ENCODE measurements around the gene SLC44A4.
"Not testable (repeated sequence)": the region's sequence is repeated elsewhere in the genome, so short reads cannot be mapped to it uniquely, and the experiment has no call there.

SLC44A4 gene

DNA sequence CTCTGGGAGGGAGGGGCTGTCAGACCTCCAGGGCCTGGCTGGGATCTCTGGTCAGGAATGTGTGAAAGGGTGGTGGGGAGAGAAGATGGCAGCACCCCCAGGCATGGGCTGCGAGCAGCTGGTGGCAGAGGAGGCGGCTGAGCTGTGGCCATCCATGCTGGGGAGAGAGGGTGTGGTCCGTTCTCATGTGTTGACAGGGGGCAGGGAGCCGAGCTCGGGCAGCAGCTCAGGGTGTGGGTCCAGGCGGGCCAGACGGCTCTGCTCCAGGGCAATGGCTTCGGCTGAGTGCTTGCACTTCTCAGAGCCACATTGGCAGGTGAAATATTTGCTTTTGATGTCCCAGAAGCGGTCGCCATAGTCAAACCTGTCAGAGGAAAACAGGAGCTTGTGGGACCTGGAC lies 1.1 kb upstream of the SLC44A4 start:
- DNase-seq (ENCODE audit: low read depth): no peak

DNA sequence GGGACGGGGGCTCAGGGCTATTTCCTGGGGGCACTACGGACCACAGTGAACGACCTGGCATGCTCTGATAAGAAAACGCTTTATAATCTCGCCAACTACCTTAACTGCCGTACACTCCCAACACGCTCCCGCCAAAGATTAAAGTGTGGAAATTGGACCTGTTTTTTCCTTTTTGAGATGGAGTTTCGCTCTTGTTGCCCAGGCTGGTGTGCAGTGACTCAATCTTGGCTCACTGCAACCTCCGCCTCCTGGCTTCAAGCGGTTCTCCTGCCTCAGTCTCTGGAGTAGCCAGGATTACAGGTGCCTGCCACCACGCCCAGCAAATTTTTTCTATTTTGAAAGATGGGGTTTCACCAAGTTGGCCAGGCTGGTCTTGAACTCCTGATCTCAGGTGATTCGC lies 346 bp upstream of the SLC44A4 start:
- DNase-seq (ENCODE audit: low read depth): no peak

DNA sequence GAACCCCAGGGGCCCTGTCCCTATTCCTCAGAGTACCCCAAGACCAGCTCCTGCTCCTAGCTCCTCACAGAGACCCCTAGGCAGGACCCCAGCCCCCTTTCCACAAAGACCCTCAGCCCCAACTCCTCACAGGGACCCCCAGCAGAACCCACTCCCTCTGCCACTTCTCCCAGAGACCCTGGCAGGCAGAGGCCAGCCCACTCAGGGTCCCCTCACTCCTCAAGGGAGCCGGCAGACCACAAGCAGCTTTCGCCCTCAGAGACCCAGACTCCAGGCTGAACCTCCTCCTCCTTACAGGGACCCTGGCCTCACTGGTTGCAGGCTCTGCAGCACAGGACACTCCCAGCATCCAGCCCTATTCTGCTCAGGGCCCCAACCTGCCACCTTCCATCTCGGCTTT lies 575 bp downstream of the SLC44A4 start:
- DNase-seq (ENCODE audit: low read depth): no peak

DNA sequence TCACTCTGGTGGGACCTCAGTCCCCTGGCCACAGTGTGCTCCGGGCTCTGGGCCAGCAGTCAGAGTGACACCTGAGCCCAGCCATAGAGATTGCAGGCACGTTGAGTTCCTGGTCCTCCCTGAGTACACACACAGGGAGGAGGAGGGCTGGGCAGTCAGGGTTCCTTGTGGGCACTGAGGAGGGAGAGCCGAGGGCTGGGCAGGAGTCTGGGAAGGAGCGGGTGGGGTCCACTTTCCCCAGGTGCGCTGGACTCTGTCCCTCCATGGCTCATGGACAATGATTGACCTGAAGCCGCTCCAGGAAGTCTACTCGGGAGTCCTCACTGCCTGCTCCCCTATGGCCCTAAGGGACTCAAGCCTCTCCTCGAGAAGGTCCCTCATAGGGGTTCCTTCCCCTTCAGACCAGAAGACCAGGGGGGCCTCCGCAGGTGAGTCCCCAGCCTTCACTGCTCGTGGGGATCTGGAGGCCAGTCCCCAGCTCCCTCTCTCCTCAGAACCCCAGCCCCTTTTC lies 1.1 kb downstream of the SLC44A4 start:
- no peak for DNase-seq (ENCODE audit: low read depth)

DNA sequence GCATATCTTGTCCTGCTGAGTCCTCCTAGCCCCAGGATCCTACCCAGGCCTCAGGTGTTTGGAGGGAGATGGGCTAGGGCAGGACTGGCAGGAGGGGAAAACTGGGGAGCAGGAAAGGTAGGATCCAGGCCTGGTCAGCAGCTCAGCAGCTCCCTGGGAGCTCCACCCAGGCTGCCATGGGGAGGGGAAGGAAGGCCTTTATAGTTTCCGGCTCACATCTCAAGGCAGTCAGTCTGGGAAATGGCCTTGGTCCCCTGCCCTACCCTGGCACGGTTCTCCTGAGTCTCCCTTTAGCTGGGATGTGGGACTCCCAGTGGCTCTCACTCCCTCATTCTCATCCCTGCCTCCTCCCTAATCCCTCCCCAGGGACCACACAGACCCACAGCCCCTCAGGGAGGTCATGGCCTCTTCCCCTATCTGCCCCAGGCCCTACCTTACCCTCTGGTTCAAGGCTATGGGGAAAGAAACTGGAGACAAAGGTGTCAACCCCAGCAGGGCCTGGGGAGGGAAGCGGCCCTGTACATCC lies 1.6 kb downstream of the SLC44A4 start:
- DNase-seq (ENCODE audit: low read depth): no peak

DNA sequence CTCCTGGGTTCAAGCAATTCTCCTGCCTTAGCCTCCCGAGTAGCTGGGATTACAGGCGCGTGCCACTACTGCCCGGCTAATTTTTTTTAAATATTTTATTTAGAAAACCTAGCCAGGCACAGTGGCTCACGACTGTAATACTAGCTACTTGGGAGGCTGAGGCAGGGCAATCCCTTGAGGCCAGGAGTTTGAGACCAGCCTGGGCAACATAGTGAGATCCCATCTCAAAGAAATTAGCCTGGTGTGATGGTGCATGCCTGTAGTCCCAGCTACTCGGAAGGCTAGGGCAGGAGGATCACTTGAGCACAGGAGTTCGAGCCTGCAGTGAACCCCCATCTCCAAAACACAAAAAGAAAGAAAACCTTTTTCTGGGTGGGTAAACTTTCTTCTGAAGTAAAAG lies 2.4 kb downstream of the SLC44A4 start:
- DNase-seq (ENCODE audit: low read depth): no peak

DNA sequence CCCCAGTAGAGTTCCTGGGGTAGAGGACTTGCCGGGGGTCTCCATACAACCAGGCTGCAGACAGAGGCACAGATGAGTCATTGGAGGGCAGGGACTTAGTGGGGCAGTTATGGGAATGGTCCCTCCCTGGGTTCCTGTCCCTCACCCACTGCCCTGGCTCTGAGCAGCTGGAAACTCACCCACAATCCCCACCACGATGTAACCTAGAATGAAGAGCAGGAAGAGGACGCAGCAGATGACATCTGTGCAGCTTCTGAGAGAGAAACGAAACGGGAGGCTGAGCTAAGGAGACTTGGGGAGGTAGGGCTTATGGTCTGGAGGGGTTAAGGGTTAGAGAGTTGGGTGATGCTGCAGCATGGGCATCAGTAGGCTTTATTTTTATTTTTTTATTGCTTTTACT lies 2.9 kb downstream of the SLC44A4 start:
- no peak for DNase-seq (ENCODE audit: low read depth)

DNA sequence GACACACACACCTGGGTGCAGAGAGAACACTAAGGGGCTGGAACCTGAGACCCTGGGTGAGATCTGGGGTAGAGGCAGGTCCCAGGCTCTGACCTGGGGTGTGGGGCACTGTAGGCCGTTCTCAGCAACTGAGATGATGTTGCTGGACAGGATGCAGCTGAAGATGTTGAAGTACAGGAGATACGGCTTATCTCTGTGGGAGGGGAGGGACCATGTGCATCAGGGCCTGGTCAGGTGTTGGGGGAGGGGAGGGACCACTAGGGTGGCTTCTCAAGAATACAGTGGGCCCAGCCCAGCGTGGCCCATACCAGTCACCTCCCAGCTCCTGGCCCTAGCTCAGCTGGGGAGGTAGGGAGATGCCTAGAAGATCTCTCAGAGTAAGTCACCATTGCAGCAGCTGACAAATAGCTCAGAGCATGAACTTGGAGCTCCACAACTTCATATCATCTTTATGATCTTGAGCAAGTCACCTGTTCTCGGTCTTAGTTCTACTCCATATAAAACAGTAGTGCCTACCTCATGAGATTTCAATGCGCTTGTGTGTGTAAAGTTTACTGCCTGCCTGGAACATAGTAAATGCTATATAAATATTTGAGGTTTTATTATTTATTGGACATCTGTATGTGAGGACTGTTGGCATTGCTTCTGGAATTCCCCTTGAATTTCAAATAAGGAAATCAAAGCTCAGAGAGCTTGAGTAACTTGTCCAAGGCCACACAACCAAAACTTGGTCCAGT lies 3.8 kb downstream of the SLC44A4 start:
- DNase-seq (ENCODE audit: low read depth): no peak

DNA sequence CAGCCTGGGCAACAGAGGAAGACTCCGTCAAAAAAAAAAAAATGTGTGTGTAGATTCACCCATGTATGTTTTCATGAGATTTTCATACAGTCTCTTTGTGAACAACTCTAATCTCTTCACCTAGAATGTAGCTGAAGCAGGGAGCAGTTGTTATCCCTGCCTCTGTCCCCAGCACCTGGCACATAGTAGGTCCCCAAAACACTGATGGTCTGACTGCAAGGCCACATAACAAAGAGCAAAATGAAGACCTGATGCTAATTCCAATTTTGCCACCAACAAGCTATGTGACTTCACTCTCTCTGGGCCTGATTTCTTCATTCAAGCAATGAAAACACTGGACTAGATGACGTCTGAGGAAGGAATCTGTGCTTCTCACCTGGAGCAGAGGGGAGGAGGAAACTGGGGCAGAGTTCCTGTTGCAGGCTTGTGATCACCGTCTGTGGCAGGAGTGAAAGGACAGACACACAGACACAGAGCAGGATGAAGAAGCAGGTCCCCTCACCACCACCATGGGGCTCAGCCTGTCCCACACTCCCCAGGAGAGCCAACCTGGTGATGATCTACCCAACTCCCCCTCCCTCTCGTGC lies 4.6 kb downstream of the SLC44A4 start:
- no peak for DNase-seq (ENCODE audit: low read depth)

DNA sequence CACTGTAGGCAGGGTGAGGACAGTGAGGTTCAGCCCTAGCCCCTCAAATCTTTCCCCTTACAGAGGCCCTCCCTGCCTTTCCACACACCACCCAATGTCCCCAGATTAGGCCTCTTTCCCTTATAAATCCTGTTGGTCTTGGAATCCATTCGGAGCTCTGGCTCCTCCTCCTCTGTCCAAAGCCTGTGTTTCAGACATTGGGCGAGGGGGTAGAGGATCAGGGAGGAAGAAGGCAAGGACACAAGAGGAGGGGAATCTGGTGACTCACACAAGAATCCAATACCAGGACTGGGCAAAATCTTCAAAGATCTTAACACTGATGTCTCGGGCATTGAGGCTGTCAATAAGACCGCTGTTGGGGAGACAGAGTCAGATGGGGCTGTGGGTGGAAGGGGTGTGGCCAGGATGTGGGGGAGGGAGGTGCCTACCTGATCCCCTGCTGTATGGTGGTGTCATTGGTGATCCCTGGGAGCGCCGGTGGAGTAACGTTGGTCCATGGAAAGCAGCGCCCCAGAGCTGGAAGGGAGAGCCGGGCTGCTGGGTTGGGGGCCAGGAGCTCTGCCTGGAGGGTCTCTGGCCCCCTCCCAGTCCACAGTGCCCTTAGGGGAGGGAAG lies 7.6 kb downstream of the SLC44A4 start:
- DNase-seq (ENCODE audit: low read depth): no peak

DNA sequence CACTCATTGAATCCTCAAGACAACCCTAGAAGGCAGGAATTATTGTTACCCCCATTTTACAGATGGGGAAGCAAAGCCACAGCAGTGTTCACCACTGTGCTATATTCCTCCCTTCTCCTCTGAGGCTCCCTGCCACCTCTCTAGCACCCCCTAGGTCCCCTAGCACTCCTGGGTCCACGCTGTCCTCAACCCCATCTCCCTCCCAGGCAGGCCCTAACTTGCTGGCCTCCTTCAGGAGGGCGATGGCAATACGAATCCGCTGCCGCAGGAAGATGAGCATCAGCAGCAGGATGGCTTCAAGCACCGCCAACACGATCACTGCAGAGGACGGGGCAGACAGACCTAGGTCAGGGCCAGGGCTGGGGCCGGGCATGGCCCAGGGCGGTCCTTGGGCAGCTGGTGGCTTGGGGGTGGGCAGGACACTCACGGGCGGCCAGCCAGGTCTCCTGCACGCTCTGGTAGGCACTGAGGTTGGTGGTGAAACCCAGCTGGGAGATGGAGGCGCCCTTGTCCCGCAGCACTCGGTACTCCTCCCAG lies 8.3 kb downstream of the SLC44A4 start:
- no peak for DNase-seq (ENCODE audit: low read depth)

DNA sequence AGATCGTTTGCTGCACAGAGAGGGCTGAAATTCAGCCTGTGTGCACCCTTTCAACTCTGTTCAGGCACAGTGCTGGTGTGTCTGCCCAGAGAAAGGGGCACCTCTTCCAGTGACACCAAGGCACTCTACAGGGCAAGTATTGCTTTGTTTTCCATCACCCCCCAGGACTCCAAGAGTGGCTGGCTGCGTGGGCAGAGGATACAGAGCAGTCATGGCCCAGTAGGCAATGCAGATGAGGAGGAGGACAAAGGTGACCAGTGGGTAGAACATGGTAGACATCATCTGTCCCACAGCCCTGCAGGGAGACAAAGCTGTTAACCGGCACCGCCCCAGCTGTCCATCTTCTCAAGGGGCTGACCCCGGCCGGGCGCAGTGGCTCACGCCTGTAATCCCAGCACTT lies 9.5 kb downstream of the SLC44A4 start:
- DNase-seq (ENCODE audit: low read depth): no peak

DNA sequence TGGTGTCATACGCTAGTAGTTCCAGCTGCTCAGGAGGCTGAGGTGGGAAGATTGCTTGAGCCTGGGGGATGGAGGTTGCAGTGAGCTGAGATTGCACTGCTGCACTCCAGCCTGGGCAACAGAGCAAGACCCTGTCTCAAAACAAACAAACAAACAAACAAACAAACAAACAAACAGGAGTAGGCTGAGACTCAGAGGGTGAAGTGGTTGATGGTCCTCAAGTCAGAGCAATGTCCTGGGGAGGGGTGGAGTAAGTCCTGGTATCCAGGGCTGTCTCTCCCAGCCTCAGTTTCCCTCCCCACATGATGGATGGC lies 10.2 kb downstream of the SLC44A4 start:
- not testable (repeated sequence) for DNase-seq (ENCODE audit: low read depth)

DNA sequence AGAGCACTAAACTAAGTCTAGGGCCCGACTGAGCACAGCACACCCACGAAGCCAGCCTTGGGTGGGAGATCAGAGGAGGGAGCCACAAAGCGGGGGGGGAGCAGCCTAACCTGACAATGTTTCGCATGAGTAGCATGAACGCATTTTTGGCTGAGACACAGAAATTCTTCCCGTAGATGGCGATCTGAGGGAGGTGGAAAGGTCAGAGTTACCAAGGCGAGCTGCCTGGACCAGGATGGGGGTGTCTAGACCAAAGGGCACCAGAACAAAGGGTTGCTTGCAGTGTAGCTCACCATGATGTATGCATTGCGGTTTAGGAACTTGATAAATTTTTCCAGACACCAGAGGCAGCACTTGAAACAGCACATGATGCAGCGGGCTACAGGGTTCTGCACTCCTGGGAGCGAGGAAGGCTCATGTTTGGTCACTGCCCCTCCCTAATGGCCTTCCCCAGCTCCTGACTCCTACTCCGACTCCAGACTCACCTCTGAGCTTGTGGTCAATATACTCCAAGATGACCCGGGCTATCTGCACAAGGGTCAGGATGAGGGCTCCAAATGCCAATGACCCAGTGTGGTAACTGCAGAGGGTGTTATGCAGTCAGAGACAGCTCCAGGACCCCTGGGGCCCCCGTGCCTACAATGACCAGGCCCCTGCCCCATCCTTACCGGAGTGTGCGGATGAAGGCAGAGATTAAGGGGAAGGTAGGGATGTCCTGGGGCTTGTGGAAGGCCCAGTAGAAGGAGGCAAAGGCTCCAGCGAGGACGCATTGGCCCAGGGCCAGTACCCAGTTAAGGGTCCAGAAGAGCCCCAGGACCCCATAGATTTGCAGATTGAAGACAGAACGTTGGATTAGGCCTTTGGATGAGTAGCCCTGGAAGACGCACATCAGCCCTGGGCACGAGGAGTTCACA lies 13.3 kb downstream of the SLC44A4 start:
- no peak for DNase-seq (ENCODE audit: low read depth)

DNA sequence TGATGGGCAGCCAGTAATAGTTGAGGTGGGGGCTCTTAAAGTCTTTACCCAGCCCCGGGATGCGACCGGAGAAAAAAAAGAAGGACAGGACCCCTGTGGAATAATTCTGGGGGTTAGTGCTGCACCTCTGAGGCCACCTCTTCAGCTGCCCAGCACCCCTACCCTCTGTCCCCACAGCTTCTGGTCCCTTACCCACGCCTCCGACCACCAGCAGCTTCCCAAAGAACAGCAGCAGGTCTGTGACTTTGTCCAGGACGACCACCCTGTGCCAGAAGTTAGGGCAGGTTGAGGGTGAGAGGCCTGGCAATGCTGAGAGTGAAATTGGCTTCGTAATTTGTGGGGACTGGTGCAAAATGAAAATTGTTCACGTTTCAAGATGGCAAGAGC lies 14.0 kb downstream of the SLC44A4 start:
- DNase-seq (ENCODE audit: low read depth): no peak

DNA sequence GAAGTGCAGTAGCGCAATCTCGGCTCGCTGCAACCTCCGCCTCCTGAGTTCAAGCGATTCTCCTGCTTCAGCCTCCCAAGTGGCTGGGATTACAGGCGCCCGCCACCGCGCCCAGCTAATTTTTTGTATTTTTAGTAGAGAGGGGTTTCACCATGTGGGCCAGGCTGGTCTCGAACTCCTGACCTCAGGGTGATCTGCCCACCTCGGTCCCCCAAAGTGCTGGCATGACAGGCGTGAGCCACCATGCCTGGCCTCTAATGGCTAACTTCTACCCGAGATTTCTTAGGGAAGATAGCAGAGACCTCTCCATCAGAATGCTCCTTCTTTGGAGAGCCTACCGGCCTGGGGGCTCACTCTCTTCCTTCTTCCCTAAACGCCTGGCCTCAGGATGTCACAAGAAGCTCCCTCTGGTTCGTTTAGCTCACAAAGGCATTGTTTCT lies 14.7 kb downstream of the SLC44A4 start:
- DNase-seq (ENCODE audit: low read depth): not testable (repeated sequence)

DNA sequence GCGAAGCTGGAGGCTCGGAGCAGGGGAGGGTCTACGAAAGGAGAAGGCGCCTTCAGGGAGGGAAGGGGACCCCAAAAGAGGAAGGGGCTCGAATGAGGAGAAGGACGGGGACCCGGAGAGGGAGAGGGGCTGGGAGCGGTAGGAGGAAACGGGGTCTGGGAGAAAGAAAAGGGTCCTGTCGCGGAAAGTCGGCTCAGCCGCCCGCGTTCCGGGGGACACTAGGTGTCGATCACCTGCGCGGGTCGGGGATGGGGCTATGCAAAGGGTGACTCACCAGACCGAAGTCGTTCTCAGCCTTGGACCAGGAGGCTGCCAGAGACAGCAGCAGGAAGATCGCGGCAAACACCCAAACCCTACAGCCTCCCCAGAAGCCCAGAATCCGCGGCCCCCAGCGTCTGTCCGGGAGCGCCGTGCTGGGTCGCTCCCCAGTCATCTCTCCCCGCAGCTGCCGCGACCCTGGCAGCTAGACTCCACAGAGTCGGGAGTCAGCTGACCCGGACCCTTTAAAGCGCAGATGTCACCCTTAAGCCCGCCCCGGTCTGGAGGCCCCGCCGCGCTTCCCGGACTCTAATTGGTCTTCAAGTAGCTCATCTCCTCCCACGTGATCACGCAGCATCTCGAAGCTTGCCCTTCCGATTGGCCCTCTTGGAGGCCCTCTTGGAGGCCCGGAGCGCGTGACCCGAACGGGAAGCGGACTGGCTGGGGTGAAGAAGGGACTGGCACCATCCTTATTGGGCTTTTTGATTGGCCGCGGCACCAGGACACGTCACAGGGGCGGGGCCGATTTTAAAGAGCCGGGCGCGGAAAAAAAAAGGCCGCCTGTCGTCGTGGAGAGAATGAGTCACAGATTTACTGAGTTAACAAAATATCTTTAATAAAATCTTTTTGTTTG lies 16.2 kb downstream of the SLC44A4 start, which contains the start of gene NEU1:
Gene NEU1, minus strand, starts transcription at position 478 of the 892 bp plus-strand sequence. Its CDS starts 45 bp downstream, at position 433.
- DNase-seq (ENCODE audit: low read depth): peak; percentile 97

DNA sequence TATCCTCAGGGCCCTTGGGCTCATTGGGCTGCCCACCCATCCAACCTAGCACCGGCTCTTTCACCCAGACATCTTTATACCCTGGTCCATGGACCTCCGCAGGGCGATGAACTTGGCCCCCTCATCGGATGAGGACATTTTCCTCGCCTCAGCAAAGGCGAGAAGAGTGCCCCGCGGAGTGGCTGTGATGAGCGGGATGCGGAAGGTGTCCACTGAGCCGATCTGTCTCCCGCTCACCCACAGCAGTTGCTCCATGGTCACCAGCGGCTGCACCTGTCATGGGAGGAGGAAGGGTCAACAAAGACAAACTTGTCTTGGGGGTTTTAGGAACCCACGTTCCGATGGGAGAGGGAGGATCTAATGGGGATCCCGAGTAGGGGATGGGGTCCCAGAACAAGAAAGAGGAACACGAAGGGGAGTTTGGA lies 16.9 kb downstream of the SLC44A4 start:
- DNase-seq (ENCODE audit: low read depth): no peak

DNA sequence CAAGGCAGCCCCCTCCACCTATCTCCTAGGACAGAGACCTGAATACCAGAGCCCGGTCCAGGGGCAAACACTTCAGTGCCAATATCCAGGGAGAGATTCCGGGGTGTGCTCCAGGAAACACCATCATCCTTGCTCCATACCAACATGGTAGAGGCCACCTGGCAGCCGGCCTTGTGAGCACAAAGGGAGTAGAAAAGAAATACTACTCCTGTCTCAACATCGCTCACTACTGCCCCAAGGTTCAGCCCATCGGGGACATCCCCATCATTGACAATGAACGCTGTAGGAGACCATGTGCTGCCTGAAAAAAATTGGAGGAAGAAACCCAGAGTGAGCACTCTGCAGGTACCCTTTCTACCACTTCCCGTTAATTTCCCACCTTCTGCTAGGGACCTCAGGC lies 17.6 kb downstream of the SLC44A4 start:
- DNase-seq (ENCODE audit: low read depth): no peak

DNA sequence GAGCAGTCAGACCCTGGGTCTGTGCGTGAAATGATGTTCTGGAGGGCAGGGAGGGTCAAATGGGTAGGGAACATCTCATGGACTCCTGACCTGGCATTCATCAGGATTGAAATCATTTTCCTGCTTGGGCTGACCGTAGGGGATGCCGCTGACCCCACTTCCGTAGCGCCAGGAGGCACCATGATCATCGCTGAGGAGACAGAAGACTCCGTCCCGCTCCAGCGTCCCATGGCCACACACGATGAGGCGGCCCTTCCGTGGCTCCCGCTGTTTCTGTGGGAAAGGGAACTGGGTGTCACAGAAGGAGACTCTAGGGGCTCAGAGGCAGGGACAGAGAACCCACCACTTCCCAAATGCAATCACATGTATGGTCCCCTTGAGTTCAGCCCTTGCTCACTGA lies 18.4 kb downstream of the SLC44A4 start:
- DNase-seq (ENCODE audit: low read depth): no peak

DNA sequence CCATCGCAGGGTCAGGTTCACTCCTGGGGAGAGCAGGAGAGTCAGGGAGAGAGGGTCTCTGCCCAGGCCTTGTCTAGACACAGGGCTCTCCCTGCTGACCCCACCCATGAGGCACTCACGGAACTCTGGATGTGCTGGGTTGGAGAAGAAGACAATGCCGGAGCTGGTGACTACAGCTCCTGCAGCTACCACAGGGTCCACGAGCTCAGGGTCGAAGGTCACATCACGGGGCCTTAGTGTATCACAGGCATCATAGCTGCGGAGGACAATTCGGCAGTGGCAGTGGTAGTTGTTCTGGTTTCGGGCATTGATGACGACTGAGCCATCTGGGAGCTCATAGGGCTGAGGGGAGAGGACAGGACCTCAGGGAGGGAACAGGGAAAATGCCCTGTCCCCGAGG lies 18.9 kb downstream of the SLC44A4 start:
- no peak for DNase-seq (ENCODE audit: low read depth)
